ENCODE data around the gene TNNC2. TPM values are rescaled to one million over a fixed set of nuclear protein-coding genes. Genes with fewer than 3 reads are reported as not detected.
A peak's percentile ranks its signal among the peaks of the same experiment; 100 is the strongest.
"Not testable (repeated sequence)": the region's sequence is repeated elsewhere in the genome, so short reads cannot be mapped to it uniquely, and the experiment has no call there.

The TNNC2 gene
- total RNA-seq, 1 experiment from 2014 or later = 0.42 TPM

DNA sequence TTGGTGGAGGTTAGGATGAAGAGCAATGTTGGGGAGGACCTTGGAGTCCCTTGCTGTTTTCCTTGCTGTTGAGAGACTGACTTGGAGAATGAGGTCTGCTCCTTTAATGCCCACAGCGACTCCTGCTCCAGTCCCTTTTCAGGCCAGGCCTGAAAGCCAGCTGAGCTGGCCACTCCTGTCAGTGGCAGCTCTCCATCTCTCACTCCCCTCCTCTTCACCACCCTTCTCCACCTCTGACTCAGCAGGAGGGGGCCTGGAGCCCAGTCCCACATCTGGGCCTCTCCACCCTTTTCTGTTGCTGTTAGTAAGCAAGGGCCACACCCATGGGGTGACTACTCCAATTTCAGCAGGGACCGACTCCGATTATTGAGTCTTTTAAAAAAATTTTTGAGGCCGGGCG lies 8.7 kb upstream of the TNNC2 start:
- Histone ChIP-seq H3K36me3 (replicated peaks; ENCODE audit: control insufficient read depth, insufficient read depth, low read length) (peaks cover 9% of the 10 kb centered on the region), H3K4me3 (ENCODE audit: insufficient read depth, low read depth, low read length) (no peak overlapping the region), H3K27me3 (ENCODE audit: control insufficient read depth, insufficient read depth, low read length) (no peaks in the 10 kb centered on the region)
- DNase-seq = no peak

DNA sequence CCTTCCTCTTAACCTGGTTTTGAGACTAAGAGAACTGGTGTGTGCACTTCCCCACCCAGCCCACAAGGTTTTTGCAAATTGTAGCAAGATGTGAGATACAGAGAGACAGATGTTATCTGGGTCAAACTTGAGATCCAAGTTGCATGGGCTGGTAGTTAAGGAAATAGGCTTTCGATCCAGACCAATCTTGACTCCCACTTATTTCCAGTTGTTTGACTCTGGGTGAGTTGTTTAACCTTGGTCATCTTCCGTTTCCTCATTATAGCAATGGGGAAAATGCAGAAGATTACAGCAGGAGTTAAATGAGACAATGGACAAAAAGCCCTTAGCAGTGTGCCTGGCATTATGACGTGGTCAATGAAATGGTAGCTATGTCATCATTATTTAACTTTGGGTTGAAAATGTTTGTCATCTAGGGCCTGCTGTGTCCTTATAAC lies 8.2 kb upstream of the TNNC2 start:
- DNase-seq = no peak
- Histone ChIP-seq H3K36me3 (replicated peaks; ENCODE audit: control insufficient read depth, insufficient read depth, low read length) (peaks cover 9% of the 10 kb centered on the region), H3K4me3 (ENCODE audit: insufficient read depth, low read depth, low read length) (no peak overlapping the region)

DNA sequence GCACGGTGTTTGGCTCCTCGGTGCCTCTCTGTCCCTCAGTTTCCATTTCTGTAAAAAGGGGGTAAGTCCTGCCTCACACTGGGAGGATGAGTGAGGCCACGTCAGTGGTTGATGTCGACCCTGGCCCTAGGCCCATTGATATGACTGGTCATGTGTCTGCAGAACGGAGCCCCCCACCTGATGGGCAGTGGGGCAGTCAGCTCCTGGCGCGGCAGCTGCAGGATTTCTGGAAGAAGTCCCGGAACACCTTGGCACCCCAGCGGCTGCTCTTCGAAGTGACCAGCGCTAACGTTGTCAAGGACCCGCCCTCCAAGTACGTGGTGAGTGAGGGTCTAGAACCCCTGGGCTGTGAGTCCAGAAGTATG lies 7.7 kb upstream of the TNNC2 start:
- peaks cover 9% of the 10 kb centered on the region for H3K36me3 ChIP-seq (replicated peaks; ENCODE audit: control insufficient read depth, insufficient read depth, low read length)
- no peaks in the 10 kb centered on the region for H3K27me3 ChIP-seq (ENCODE audit: control insufficient read depth, insufficient read depth, low read length)
- no peak for DNase-seq
- H3K4me3 ChIP-seq (ENCODE audit: insufficient read depth, low read depth, low read length) = no peak overlapping the region

More for the DNA sequence above, 8.2 kb upstream of the TNNC2 start:
- H3K27me3 ChIP-seq (ENCODE audit: control insufficient read depth, insufficient read depth, low read length) = no peaks in the 10 kb centered on the region

DNA sequence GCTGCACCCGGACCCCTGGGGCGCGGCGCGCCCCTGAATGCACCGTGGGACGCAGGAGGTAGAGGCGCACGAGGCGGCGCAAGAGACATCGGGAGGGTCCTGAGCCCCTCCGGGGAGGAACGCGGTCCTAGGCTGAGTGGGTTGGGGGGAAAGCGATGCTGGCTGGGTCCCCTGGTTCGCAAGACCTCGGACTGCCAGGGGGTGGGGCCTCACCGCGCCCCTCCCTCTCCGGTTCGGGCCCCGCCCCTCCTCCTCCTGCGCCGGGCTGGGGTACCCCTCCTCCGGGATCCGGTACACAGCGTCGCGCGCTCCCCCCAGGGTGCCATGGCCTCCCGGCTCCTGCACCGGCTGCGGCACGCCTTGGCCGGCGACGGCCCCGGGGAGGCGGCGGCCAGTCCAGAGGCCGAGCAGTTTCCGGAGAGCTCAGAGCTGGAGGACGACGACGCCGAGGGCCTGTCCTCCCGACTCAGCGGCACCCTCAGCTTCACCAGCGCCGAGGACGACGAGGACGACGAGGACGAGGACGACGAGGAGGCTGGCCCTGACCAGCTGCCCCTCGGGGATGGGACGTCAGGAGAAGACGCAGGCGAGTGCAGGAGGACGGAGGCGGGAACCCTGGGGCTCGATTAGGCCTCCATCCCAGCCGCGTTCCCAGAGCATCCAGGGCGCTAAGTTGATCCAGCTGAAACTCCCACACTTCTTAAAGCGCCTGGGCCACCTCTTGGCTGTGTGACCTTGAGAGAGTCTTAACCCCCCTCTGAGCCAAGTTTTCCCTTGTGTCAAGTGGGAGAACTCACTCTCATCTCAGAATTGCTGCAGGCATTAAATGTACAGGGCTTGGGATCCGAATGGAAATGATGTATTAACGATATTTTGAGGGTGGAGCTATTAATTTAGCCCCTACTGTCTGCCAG lies 7.0 kb upstream of the TNNC2 start:
- peak; percentile 99 for DNase-seq
- peaks cover 9% of the 10 kb centered on the region for H3K36me3 ChIP-seq (replicated peaks; ENCODE audit: control insufficient read depth, insufficient read depth, low read length)
- peak overlapping the region; percentile 76 for H3K4me3 ChIP-seq (ENCODE audit: insufficient read depth, low read depth, low read length)
- H3K27me3 ChIP-seq (ENCODE audit: control insufficient read depth, insufficient read depth, low read length) = no peaks in the 10 kb centered on the region

DNA sequence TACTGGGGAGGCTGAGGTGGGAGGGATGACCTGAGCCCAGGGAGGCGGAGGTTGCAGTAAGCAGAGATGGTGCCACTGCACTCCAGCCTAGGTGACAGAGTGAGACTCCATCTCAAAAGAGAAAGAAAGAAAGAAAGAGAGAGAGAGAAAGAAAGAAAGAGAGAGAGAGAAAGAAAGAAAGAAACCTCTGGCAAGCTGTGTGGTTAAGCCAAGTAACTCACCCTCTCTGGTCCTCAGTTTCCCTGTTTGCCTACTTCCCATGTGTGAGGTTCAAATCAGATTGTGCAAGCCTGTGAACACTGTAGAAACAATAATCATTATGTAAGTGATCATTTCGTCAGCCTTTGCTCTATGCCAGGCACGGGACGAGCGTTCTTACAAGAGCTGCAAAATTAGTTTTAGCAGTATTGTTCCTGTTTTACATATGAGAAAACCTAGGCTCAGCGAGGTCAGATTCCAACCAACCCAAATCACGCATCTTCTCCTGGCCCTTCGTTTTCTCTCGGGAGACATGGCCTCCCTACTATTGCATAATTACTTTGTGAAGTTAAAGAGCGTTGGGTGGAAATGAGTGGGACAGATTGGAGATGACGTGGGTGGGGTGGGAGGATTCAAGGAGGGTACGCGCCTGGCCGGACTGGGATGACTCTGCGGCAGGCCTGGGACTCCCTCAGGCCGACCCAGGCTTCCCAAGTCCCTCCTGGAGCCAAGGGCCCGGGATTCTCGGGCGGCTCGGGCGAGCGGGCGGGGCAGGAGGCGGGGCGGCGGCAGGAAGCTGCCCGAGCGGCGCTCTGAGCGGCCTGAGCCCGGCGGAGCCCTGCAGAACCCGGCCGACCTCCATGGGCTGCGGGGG lies 6.1 kb upstream of the TNNC2 start, which contains the start of gene SNX21:
SNX21 (plus strand) TSS at position 770 of the 853 bp plus-strand sequence. CDS start 121 bp downstream, outside the sequence.
- peak; percentile 95 for DNase-seq
- Histone ChIP-seq H3K4me3 (ENCODE audit: insufficient read depth, low read depth, low read length) (peak within 1 kb of the TSS; percentile 76), H3K27me3 (ENCODE audit: control insufficient read depth, insufficient read depth, low read length) (no peaks in the 10 kb centered on the region), H3K36me3 (replicated peaks; ENCODE audit: control insufficient read depth, insufficient read depth, low read length) (peaks cover 9% of the 10 kb centered on the region)

DNA sequence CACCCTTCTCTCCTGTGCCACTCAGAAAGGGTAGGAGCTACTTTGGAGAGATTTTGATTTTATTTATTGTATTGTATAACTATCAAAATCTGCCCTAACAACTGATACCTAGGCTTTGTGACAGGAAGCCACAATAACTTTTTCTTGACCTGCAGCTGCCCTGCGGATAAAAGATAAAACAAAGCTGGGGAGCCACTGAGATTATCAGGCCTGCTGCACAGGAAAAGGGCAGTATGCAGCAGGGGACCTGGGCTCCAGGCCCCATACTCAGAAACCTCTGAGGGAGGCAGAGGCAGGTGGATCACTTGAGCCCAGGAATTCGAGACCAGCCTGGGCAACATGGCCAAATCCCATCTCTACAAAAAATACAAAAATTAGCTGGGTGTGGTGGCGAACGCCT lies 5.5 kb upstream of the TNNC2 start:
- Histone ChIP-seq H3K27me3 (ENCODE audit: control insufficient read depth, insufficient read depth, low read length) (no peaks in the 10 kb centered on the region), H3K36me3 (replicated peaks; ENCODE audit: control insufficient read depth, insufficient read depth, low read length) (peaks cover 9% of the 10 kb centered on the region), H3K4me3 (ENCODE audit: insufficient read depth, low read depth, low read length) (no peak overlapping the region)
- DNase-seq = no peak

DNA sequence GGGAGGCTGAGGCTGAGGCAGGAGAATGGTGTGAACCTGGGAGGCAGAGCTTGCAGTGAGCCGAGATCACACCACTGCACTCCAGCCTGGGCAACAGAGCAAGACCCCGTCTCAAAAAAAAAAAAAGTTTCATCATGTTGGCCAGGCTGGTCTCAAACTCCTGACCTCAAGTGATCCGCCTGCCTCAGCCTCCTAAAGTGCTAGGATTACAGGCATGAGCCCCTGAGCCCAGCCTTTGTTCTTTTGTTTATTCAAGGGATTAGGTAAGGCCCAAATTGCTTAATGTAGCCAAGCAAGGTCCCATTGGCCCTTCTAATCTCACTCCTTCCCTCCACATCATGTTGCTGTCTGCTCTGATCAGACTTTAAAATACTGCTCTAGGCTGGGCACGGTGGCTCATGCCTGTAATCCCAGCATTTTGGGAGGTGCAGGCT lies 2.6 kb upstream of the TNNC2 start:
- H3K36me3 ChIP-seq (replicated peaks; ENCODE audit: control insufficient read depth, insufficient read depth, low read length); DNase-seq; H3K4me3 ChIP-seq (ENCODE audit: insufficient read depth, low read depth, low read length); H3K27me3 ChIP-seq (ENCODE audit: control insufficient read depth, insufficient read depth, low read length): not testable (repeated sequence)

DNA sequence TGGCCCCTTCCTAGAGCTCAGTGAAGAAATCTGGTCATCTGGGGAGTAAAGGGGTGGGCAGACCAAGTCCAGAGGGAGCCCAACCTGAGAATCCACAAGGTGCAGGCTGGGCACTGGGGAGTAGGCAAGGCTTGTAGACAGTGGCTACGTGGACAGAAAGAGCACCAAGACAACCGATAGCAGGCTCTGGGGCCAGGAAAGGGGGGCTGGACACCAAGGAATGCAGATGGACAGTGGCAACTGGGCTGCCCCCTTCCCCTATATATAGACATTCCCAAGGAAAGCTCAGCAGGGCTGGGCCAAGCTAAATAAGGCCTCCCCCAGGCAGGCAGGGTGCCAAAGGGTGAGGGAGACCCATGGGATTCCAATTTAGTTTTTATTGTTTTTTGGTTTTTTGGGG lies 1.5 kb upstream of the TNNC2 start:
- peaks cover 6% of the 10 kb centered on the region for H3K27me3 ChIP-seq (ENCODE audit: control insufficient read depth, insufficient read depth, low read length)
- no peaks in the 10 kb centered on the region for H3K36me3 ChIP-seq (replicated peaks; ENCODE audit: control insufficient read depth, insufficient read depth, low read length)
- H3K4me3 ChIP-seq (ENCODE audit: insufficient read depth, low read depth, low read length) = no peak overlapping the region
- DNase-seq = peak; percentile 28

DNA sequence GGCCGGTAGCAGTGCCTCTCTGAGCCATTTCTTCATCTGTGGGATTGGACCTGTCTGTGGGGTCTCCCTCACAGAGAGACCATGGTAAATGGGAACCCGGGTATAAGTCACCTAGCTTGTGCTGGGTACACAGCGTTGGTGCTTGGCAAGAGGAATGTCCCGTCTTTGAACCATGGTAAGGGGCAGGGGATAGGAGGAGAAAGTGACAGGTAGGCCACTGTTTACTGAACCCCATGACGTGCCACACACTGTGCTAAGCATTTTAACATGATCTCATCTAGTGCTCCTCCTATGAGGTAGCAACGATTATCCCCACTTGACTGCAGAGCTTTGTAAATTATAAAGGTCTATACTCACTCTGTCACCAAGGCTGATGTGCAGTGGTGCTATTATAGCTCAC lies 600 bp upstream of the TNNC2 start:
- H3K27me3 ChIP-seq (ENCODE audit: control insufficient read depth, insufficient read depth, low read length) = peaks cover 12% of the 10 kb centered on the region
- H3K36me3 ChIP-seq (replicated peaks; ENCODE audit: control insufficient read depth, insufficient read depth, low read length) = no peaks in the 10 kb centered on the region
- DNase-seq = no peak
- H3K4me3 ChIP-seq (ENCODE audit: insufficient read depth, low read depth, low read length) = no peak overlapping the region

DNA sequence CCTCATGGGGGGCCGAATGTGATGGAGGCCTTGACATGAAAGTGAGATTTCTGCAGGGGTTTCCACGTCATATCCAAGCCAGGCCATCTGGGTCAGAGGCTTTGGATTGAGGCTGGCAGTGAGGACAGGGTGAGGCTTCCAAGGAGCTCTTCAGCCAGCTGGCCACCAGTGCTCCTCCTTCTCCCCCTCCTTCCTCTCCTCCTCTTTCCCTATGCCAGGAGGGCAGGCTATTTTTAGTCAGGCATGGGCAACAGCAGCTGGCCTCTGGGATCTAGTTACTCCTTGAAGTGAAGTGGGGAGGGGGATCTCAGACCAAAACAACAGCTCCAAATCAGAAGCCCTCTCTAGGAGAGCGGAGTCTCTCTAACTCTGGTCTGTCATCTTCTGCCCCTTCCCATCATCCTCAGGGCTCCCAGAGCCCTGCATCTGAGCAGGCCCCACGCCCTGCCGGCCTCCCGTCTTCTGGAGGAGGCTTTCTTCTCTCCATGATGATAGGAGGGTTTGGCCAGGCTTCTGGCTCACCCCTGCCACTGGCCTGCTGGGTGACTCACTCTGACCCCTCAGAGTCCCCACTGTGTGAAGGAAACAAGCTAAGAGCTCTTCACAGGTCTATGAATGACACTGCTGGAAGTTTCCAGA lies 612 bp downstream of the TNNC2 start:
- Histone ChIP-seq H3K27me3 (ENCODE audit: control insufficient read depth, insufficient read depth, low read length) (peaks cover 15% of the 10 kb centered on the region), H3K4me3 (ENCODE audit: insufficient read depth, low read depth, low read length) (no peak overlapping the region), H3K36me3 (replicated peaks; ENCODE audit: control insufficient read depth, insufficient read depth, low read length) (no peaks in the 10 kb centered on the region)
- DNase-seq = peak; percentile 46

DNA sequence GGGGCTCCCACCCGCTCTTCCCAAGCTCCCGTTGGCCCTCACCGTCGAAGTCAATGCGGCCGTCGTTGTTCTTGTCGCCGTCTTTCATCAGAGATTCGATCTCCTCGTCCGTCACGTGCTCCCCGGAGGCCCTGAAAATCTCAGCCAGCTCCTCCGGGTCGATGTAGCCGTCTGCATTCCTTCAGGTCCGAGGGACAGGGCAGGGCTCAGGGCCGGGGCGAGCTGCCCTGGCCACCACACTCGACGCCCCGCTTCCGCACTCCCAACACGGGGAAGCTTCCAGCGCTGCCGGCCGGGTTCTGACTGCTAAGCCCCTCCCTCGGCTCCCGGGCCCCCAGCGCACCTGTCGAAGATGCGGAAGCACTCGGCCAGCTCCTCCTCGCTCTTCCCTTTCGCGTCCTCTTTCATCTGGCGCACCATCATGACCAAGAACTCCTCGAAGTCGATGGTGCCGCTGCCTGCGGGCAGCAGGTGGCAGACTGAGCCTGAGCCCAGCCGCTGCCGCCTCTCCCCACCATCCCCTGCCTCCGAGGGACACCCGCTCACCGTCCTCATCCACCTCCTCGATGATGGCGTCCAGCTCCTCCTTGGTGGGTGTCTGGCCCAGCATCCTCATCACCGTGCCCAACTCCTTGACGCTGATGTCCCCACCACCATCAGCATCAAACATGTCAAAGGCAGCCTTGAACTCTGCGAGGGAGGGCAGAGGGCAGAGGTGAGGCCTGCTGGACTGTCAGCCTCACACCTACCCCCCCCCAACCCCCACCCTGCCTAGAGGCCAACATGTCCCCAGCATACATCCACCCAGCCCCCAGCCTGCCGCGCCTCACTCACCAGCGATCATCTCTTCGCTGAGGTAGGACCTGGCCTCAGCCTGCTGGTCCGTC lies 2.9 kb downstream of the TNNC2 start:
- peaks cover 15% of the 10 kb centered on the region for H3K27me3 ChIP-seq (ENCODE audit: control insufficient read depth, insufficient read depth, low read length)
- DNase-seq = peak; percentile 91
- H3K36me3 ChIP-seq (replicated peaks; ENCODE audit: control insufficient read depth, insufficient read depth, low read length) = no peaks in the 10 kb centered on the region
- peak overlapping the region; percentile 33 for H3K4me3 ChIP-seq (ENCODE audit: insufficient read depth, low read depth, low read length)

DNA sequence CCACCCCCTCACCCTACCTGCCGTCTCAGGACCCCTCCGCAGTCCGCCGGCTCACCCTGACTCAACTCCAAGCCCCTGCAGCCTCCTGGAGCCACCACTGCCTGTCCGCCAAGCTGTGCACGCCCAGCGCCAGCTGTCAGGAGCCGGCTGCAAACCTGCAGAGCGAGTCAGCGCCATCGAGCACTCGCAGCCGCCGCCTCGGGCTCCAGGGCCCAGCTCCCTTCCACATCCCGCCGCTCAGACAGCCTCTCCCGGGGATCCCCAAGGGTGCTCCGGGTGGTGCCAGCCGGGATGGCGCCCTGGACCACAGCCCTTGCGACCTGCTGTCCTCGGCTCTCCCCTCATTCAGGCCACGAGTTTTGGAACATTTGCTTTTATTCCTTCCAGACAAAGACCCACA lies 4.3 kb downstream of the TNNC2 start:
- no peaks in the 10 kb centered on the region for H3K36me3 ChIP-seq (replicated peaks; ENCODE audit: control insufficient read depth, insufficient read depth, low read length)
- no peak overlapping the region for H3K4me3 ChIP-seq (ENCODE audit: insufficient read depth, low read depth, low read length)
- H3K27me3 ChIP-seq (ENCODE audit: control insufficient read depth, insufficient read depth, low read length) = peaks cover 15% of the 10 kb centered on the region
- peak; percentile 55 for DNase-seq

DNA sequence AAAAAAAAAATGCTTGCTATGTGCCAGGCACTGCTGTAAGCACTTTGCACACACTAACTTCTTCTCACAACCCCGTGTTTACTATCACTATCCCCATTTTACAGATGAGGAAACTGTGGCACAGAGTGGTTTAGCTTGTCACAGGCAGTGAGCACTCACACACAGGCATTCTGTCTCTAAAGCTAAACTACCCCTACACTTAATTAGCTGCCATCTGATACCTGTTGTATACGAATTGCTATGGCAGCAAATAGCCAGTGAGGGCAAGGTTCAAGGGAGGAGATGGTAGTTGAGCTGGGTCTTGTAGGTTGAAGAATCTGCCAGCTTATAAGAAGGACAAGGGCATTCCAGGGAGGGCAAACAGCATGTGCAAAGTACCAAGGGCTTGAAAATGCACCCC lies 5.2 kb downstream of the TNNC2 start:
- H3K36me3 ChIP-seq (replicated peaks; ENCODE audit: control insufficient read depth, insufficient read depth, low read length) = no peaks in the 10 kb centered on the region
- DNase-seq = no peak
- H3K27me3 ChIP-seq (ENCODE audit: control insufficient read depth, insufficient read depth, low read length) = peaks cover 15% of the 10 kb centered on the region
- H3K4me3 ChIP-seq (ENCODE audit: insufficient read depth, low read depth, low read length) = no peak overlapping the region

DNA sequence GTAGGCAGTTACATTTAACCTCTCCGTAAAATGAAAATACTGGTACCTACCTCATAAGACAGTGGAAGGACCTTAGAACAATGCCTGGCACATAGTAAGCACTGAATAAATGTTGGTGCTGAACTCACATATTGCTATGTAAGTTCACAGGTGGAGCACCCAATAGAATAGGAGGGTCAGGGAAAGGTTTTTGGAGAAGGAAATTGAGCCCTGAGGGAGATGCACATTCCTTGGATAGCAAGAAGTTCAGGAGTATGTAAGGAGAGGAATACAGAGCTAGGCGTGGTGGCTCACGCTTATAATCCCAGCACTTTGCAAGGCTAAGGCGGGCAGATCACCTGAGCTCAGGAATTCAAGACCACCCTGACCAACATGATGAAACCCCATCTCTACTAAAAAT lies 7.6 kb downstream of the TNNC2 start:
- no peak for DNase-seq
- peaks cover 15% of the 10 kb centered on the region for H3K27me3 ChIP-seq (ENCODE audit: control insufficient read depth, insufficient read depth, low read length)
- H3K36me3 ChIP-seq (replicated peaks; ENCODE audit: control insufficient read depth, insufficient read depth, low read length) = peaks cover 14% of the 10 kb centered on the region
- H3K4me3 ChIP-seq (ENCODE audit: insufficient read depth, low read depth, low read length) = no peak overlapping the region

All from H7 (cell line).